Motor neuron (in vitro differentiated cells): Measurements from ENCODE around the gene SEMA6B. TPM values are rescaled to one million over a fixed set of nuclear protein-coding genes. Genes with fewer than 3 reads are reported as not detected.
A peak's percentile ranks its signal among the peaks of the same experiment; 100 is the strongest.
"Not testable (repeated sequence)": the region's sequence is repeated elsewhere in the genome, so short reads cannot be mapped to it uniquely, and the experiment has no call there.

ENCODE experiments used
- ATAC-seq, 8 experiments: fragments of 200-7000 bp; cut with Tn5 transposase; replicated peaks in 6 of 8; 2 replicates each; pipeline ENCODE4 v1.8.0; 2021; ENCODE audit warnings: mild to moderate bottlenecking in 8 of 8, moderate library complexity in 8 of 8
- H3K27ac ChIP-seq, 2 donors: fragments of 250-450 bp; sonication (Bioruptor Pico); 2 replicates each; pipeline ENCODE4 v1.9.0; 2021; ENCODE audit warnings: antibody characterized with exemption in 2 of 2, mild to moderate bottlenecking in 2 of 2, moderate library complexity in 1 of 2
- H3K4me1 ChIP-seq, 2 donors: fragments of 250-450 bp; sonication (Bioruptor Pico); replicated peaks in 1 of 2; 2 replicates each; pipeline ENCODE4 v1.6.1; 2021; ENCODE audit warnings: antibody characterized with exemption in 2 of 2, mild to moderate bottlenecking in 2 of 2, moderate library complexity in 1 of 2
- H3K4me3 ChIP-seq, 5 donors: fragments of 250-450 bp; sonication (Bioruptor Pico); 2 replicates each; pipeline ENCODE4 v1.9.0; 2021; ENCODE audit warnings: antibody characterized with exemption in 5 of 5, mild to moderate bottlenecking in 5 of 5, moderate library complexity in 4 of 5
- WGBS, 10 experiments: fragments of 450-650 bp; shearing (Covaris generic); methylation state at CpG; one replicate each; pipeline ENCODE4 v1.0.0; 2022; 5-methylcytosine and 5-hydroxymethylcytosine counted together
- in situ Hi-C, 9 experiments: fragments of 400-800 bp; cut with MboI; loops; one replicate each; pipeline ENCODE4 v1.15.0; 2021; ENCODE audit warnings: low sequenced_read_pairs in 9 of 9, low pct_unique_long_range_greater_than_20kb in 2 of 9; ENCODE audit not compliant: unreplicated experiment in 9 of 9
- total RNA-seq, 8 experiments: library from RNA; unstranded; fragments of 300-600 nt; gene quantifications; 2 replicates each; pipeline versions ENCODE4 v1.2.3 to v1.2.4, GENCODE V29; 2022

Gene SEMA6B
- total RNA-seq, 8 experiments from 2014 or later = 0.56 to 35.1 (median 13.7) TPM

DNA sequence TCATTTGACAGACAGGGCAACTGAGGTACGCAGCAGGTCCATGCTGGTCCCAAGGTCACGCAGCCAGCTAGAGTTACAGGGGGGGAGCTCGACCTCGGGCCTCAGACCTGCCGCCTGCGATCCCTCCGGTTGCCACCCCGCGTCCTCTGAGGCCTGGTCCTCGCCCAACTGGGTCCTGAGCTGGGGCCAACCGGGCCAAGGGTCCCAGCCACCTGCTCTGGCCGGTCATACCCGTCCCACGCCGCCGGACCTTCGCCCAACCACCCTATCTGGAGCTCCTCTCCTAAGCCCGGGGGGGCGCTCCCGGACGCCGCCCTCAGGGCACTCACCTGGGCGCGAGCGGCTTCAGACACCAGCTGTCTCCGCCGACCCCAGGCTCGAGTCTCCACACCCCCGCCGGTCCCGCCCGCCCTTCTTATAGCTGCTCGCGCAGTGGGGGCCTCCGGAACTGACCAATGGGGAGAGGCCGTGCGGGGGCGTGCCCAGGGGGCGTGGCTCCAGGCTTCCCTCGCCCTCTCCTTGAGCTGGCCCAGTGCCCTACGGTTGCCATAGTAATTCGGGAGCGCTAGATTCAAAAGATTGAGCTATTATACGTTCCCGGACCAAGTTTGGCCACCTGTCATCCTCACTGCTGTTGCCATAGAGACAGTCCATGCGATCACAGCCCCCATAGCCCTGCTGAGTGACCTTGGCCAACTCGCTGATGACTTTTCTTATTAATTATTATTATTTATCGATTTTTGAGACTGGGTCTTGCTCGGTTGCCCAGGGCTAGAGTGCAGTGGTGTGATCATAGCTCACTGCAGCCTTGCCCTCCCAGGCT, 24.4 kb downstream of the SEMA6B start, which contains the start of gene PLIN5:
TSS of gene PLIN5 (minus strand) at position 389 of the 823 bp plus-strand sequence. CDS start 1,150 bp downstream, outside the sequence.
- no peak within 1 kb of the TSS for H3K27ac ChIP-seq
- peak within 1 kb of the TSS; percentile 2 to 17 (median 10) for H3K4me3 ChIP-seq
- in situ Hi-C loops = no loop called here
- peak; percentile 74 to 95 (median 92) for ATAC-seq
- peaks cover 0 to 2% of the 10 kb centered on the region in 2 donors for H3K4me1 ChIP-seq
- 8 to 100% (median 12%) methylated on average over 1 to 21 of the region's 49 CpGs; no CpG with 5 or more reads in 1 of the 10 experiments for WGBS, 10 experiments

DNA sequence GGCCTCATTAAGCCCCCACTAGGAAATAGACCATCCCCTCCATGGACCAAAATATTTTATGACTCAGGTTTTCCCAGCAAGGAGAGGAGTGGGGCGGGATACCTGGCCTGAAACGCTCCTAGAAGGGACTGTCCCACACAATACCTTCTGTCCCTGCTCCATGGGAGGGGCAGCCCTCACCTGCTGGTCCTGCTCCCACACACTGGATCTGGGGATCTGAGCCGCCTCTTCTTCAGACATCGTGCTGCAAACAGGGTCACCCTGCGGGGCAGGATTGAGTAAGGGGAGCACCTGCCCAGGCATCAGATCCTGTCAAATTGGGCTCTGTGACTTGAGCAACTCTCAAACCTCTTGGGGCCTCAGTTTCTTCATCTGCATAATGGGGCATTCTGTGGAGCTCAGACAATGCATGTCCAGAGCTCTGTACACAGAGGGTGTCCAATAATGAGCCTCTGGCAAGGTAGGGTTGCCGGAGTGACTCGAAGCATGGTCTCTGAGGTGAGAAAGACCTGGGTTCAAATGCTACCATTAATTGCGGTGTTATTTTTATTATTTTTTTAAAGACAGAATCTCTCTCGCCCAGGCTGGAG, 25.6 kb downstream of the SEMA6B start:
- in situ Hi-C loops = no loop called here
- WGBS, 10 experiments = 78 to 100% (median 93%) methylated on average over 2 to 5 of the region's 9 CpGs; no CpG with 5 or more reads in 3 of the 10 experiments
- Histone ChIP-seq H3K27ac (no peak overlapping the region), H3K4me3 (no peak overlapping the region), H3K4me1 (peaks cover 0 to 2% of the 10 kb centered on the region in 2 donors)
- ATAC-seq = no peak

- in situ Hi-C loops = no loop called here
- WGBS, 10 experiments = 55 to 92% (median 70%) methylated on average over 1 to 4 of the region's 9 CpGs; no CpG with 5 or more reads in 5 of the 10 experiments
- H3K4me1 ChIP-seq = peaks cover 0 to 2% of the 10 kb centered on the region in 2 donors
- ATAC-seq = no peak
- H3K4me3 ChIP-seq = no peak overlapping the region
- no peak overlapping the region for H3K27ac ChIP-seq
Observed at GRCh38 chr19:4533334-4533733, 26.1 kb downstream of the SEMA6B start.

DNA sequence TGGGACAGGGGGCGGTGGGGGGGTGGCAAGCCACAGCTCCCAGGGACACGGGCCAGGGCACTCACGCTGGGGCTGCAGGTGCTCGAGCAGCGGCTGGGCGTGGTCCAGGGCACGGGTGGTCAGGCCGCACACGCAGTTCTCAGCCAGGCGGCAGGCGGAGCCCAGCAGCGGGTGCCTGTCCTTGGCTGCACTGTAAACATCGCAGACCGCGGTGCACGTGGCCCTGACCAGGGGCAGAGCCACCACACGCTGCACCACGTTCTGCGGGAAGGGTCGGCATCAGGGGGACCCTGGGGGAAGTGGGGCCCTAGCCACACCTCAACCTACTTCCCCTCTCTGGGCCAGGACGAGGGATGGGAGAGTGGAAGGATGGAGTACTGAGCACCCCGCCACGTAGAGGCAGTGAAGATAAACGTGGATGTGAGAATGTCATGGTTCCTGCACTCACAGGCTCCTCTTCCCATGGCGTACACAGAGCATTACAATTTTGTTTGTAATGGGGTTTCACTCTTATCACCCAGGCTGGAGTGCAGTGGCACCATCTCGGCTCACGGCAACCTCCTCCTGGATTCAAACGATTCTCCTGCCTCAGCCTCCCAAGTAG, 27.8 kb downstream of the SEMA6B start:
- ATAC-seq = no peak
- Histone ChIP-seq H3K4me1 (peaks cover 0 to 2% of the 10 kb centered on the region in 2 donors), H3K4me3 (no peak overlapping the region), H3K27ac (no peak overlapping the region)
- in situ Hi-C loops = no loop called here
- WGBS, 10 experiments = 48 to 81% (median 60%) methylated on average over 1 to 4 of the region's 28 CpGs; no CpG with 5 or more reads in 5 of the 10 experiments

GRCh38 chr19:4529924-4530522, 29.5 kb downstream of the SEMA6B start:
- WGBS, 10 experiments = 50 to 88% (median 80%) methylated on average over 1 to 3 of the region's 14 CpGs; no CpG with 5 or more reads in 7 of the 10 experiments
- in situ Hi-C loops = no loop called here

GRCh38 chr19:4528843-4529242, 30.6 kb downstream of the SEMA6B start:
- Histone ChIP-seq H3K4me3 (no peak overlapping the region), H3K27ac (no peak overlapping the region), H3K4me1 (no peaks in the 10 kb centered on the region)
- 0 to 100% (median 83%) methylated on average over 1 to 12 of the region's 15 CpGs; no CpG with 5 or more reads in 3 of the 10 experiments for WGBS, 10 experiments
- no peak for ATAC-seq
- in situ Hi-C loops = no loop called here

More at GRCh38 chr19:4529924-4530522, 29.5 kb downstream of the SEMA6B start:
- Histone ChIP-seq H3K4me1 (no peaks in the 10 kb centered on the region), H3K27ac (no peak overlapping the region), H3K4me3 (no peak overlapping the region)
- ATAC-seq = no peak

DNA sequence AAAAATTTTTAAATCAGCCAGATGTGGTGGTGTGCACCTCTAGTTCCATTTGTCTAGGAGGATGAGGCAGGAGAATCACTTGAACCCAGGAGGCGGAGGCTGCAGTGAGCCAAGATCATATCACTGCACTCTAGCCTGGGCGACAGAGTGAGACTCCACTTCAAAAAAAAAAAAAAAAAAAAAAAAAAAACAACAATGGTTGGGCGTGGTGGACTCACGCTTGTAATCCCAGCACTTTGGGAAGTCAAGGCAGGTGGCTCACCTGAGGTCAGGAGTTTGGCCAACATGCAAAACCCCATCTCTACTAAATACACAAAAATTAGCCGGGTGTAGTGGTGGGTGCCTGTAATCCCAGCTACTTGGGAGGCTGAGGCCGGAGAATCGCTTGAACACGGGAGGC, 32.1 kb downstream of the SEMA6B start:
- H3K4me1 ChIP-seq, in situ Hi-C loops, H3K27ac ChIP-seq, ATAC-seq, H3K4me3 ChIP-seq: not testable (repeated sequence)
- 60 to 100% (median 90%) methylated on average over 1 to 5 of the region's 8 CpGs; no CpG with 5 or more reads in 4 of the 10 experiments for WGBS, 10 experiments

- 90% methylated on average over 2 of the region's 23 CpGs; no CpG with 5 or more reads in 8 of the 10 experiments for WGBS, 10 experiments
- in situ Hi-C loops = no loop called here
- peak in 2 of 8 experiments; percentile 4 to 8 for ATAC-seq
- Histone ChIP-seq H3K4me1 (no peaks in the 10 kb centered on the region), H3K27ac (no peak overlapping the region), H3K4me3 (no peak overlapping the region)
Observed at GRCh38 chr19:4525563-4526002, 33.9 kb downstream of the SEMA6B start.

DNA sequence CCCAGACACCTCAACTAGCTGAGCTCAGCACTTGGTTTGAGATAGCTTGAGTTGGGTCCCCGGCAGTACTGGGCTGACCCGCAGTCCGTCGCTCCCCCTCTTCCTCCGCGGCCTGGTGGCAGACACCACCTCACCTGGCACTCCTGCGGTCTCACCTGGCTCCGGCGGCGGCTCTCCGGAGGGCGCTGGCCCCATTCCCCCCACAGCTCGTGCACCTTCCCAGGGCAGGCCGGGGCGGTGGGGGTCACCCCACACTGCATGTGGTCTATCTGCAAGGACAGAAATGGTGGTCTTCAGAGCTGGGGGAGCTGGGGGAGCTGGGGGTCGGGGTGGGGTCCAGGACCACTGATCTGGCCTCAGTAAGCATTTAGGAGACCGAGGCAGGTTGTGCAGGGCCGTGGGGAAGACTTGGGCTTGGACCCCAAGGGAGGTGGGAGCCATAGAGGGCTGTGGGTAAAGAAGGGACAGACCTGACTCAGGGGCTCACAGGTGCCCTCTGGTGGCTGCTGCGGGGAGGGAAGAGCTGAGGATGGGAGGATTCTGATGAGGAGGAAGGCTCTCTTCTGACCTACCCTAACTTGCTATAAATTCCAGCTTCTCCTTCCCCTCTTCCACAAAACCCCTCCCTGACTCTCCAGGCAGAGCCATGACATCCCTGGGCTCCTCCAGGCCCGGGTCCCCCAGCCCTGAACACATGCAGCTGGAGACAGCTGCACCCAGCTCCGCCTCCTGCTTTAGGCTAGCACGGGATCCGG, 34.5 kb downstream of the SEMA6B start:
- WGBS, 10 experiments = 0 to 100% (median 30%) methylated on average over 1 to 5 of the region's 23 CpGs; no CpG with 5 or more reads in 4 of the 10 experiments
- no peak overlapping the region for H3K27ac ChIP-seq

GRCh38 chr19:4523306-4524110, 36.0 kb downstream of the SEMA6B start:
- Histone ChIP-seq H3K27ac (no peak overlapping the region), H3K4me1 (no peaks in the 10 kb centered on the region), H3K4me3 (no peak overlapping the region)
- WGBS, 10 experiments = 0 to 54% (median 10%) methylated on average over 1 to 6 of the region's 53 CpGs; no CpG with 5 or more reads in 5 of the 10 experiments
- peak in 7 of 8 experiments; percentile 13 to 53 (median 26) for ATAC-seq
- in situ Hi-C loops = no loop called here

More for the DNA sequence above, 34.5 kb downstream of the SEMA6B start:
- ATAC-seq = peak; percentile 48 to 88 (median 56)
- in situ Hi-C loops = no loop called here
- H3K4me1 ChIP-seq = no peaks in the 10 kb centered on the region
- H3K4me3 ChIP-seq = no peak overlapping the region

GRCh38 chr19:4522291-4523002, 37.0 kb downstream of the SEMA6B start:
- 65 to 100% (median 88%) methylated on average over 1 to 8 of the region's 15 CpGs; no CpG with 5 or more reads in 1 of the 10 experiments for WGBS, 10 experiments
- in situ Hi-C loops = no loop called here

More at GRCh38 chr19:4522291-4523002, 37.0 kb downstream of the SEMA6B start:
- no peak for ATAC-seq
- H3K27ac ChIP-seq = no peak overlapping the region
- no peak overlapping the region for H3K4me3 ChIP-seq
- H3K4me1 ChIP-seq = no peaks in the 10 kb centered on the region
